ENCODE measurements around the gene TMEM11. TPM values are rescaled to one million over a fixed set of nuclear protein-coding genes. Genes with fewer than 3 reads are reported as not detected.

The TMEM11 gene
- total and polyA plus RNA-seq, 2 donors (not counting 1 experiment from before 2014, with no cell fraction given): 21.4 to 25.3 TPM

- Mint-ChIP-seq H3K4me3 (no peak overlapping the region), H3K27me3 (no peaks in the 10 kb centered on the region), H3K4me1 (peaks cover 5% of the 10 kb centered on the region), H3K9me3 (ENCODE audit: insufficient read depth) (no peaks in the 10 kb centered on the region), H3K27ac (no peak overlapping the region)
- H3K9me3 ChIP-seq (ENCODE audit: control extremely low read depth in 1 of 3, control insufficient read depth in 2 of 3, insufficient read depth in 1 of 3, low read length in 2 of 3): peaks cover 0 to 2% (median 0%) of the 10 kb centered on the region in 3 donors
- H3K9ac ChIP-seq (ENCODE audit: low read length): no peak overlapping the region
- peaks cover 0 to 2% of the 10 kb centered on the region in 2 experiments for H3K36me3 ChIP-seq (replicated peaks in 1 of 2; ENCODE audit: control extremely low read depth in 1 of 2, control insufficient read depth in 1 of 2, extremely low read depth in 1 of 2, insufficient read depth in 2 of 2, low read length in 1 of 2)
- 90% methylated on average over 9 of the region's 11 CpGs for WGBS (ENCODE audit: insufficient coverage)
- H2AFZ ChIP-seq (ENCODE audit: insufficient read depth, low read depth, low read length, poor library complexity, severe bottlenecking): no peak overlapping the region
- ATAC-seq (ENCODE audit: low read depth): no peak
- H3K79me2 ChIP-seq (ENCODE audit: control insufficient read depth, insufficient read depth, low read length): no peaks in the 10 kb centered on the region
- H3K27me3 ChIP-seq (replicated peaks in 1 of 4; ENCODE audit: control extremely low read depth in 1 of 4, control insufficient read depth in 3 of 4, insufficient read depth in 4 of 4, low read length in 3 of 4): no peaks in the 10 kb centered on the region
- no peak overlapping the region for H3K27ac ChIP-seq (ENCODE audit: low read length in 2 of 2)
- no peak overlapping the region for H3K4me2 ChIP-seq (replicated peaks; ENCODE audit: low read depth, low read length, poor library complexity, severe bottlenecking)
- ChIA-PET POLR2A (no interaction called here), CTCF (no interaction called here)
- no peaks in the 10 kb centered on the region for H4K20me1 ChIP-seq (ENCODE audit: control insufficient read depth, insufficient read depth, low read length, poor library complexity, severe bottlenecking)
- H3K4me1 ChIP-seq (ENCODE audit: control insufficient read depth in 2 of 2, insufficient read depth in 2 of 2, low read length in 2 of 2): peaks cover 0 to 3% of the 10 kb centered on the region in 2 donors
- H3K4me3 ChIP-seq (ENCODE audit: control extremely low read depth in 1 of 5, extremely low read depth in 1 of 5, insufficient read depth in 1 of 5, low read depth in 2 of 5, low read length in 4 of 5): no peak overlapping the region
- DNase-seq: no peak
- no peak for TF ChIP-seq EZH2 (IDR thresholded peaks at IDR 0.05; ENCODE audit: borderline replicate concordance, insufficient read depth, low read depth, low read length, poor library complexity, severe bottlenecking)
- intact Hi-C loops (cut with micrococcal nuclease): no loop called here
These were observed 28.2 kb upstream of the TMEM11 start for GRCh38 chr17:21242026-21242697.

DNA sequence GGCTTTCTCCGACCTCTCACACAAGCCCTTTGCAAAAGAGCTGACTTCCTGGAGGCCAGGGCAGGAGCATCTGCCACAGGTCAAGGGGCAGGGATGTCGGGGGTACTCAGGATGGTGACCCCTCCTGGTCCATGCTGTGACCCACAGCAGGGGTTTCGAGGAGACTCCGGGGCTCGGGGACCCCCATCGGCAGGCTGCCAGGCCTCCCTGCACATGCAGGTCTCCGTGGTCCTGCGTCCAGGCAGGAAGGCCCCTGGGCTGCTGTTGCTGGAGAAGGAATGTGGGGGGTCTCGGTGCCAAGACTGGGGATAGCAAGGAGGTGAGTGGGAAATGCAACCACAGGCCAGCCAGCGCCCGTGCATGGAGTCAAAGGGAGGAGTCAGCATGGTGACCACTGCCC is 27.6 kb upstream of the TMEM11 start:
- no peaks in the 10 kb centered on the region for H3K27me3 ChIP-seq (replicated peaks in 1 of 4; ENCODE audit: control extremely low read depth in 1 of 4, control insufficient read depth in 3 of 4, insufficient read depth in 4 of 4, low read length in 3 of 4)
- H3K9me3 Mint-ChIP-seq (ENCODE audit: insufficient read depth): no peaks in the 10 kb centered on the region
- H3K9ac ChIP-seq (ENCODE audit: low read length): no peak overlapping the region
- no peaks in the 10 kb centered on the region for H3K9me3 ChIP-seq (ENCODE audit: control extremely low read depth in 1 of 3, control insufficient read depth in 2 of 3, insufficient read depth in 1 of 3, low read length in 2 of 3)
- no peaks in the 10 kb centered on the region for H3K27me3 Mint-ChIP-seq
- TF ChIP-seq EZH2 (IDR thresholded peaks at IDR 0.05; ENCODE audit: borderline replicate concordance, insufficient read depth, low read depth, low read length, poor library complexity, severe bottlenecking): no peak
- TF ChIP-seq, protein P1, sequence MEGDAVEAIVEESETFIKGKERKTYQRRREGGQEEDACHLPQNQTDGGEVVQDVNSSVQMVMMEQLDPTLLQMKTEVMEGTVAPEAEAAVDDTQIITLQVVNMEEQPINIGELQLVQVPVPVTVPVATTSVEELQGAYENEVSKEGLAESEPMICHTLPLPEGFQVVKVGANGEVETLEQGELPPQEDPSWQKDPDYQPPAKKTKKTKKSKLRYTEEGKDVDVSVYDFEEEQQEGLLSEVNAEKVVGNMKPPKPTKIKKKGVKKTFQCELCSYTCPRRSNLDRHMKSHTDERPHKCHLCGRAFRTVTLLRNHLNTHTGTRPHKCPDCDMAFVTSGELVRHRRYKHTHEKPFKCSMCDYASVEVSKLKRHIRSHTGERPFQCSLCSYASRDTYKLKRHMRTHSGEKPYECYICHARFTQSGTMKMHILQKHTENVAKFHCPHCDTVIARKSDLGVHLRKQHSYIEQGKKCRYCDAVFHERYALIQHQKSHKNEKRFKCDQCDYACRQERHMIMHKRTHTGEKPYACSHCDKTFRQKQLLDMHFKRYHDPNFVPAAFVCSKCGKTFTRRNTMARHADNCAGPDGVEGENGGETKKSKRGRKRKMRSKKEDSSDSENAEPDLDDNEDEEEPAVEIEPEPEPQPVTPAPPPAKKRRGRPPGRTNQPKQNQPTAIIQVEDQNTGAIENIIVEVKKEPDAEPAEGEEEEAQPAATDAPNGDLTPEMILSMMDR (IDR thresholded peaks at IDR 0.05): no peak
- no peaks in the 10 kb centered on the region for H4K20me1 ChIP-seq (ENCODE audit: control insufficient read depth, insufficient read depth, low read length, poor library complexity, severe bottlenecking)
- no peak overlapping the region for H3K27ac Mint-ChIP-seq
- H3K27ac ChIP-seq (ENCODE audit: low read length in 2 of 2): no peak overlapping the region
- H3K4me3 ChIP-seq (ENCODE audit: control extremely low read depth in 1 of 5, extremely low read depth in 1 of 5, insufficient read depth in 1 of 5, low read depth in 2 of 5, low read length in 4 of 5): no peak overlapping the region
- POLR2A ChIA-PET: no interaction called here
- DNase-seq: no peak
- no peak overlapping the region for H3K4me3 Mint-ChIP-seq
- ATAC-seq (ENCODE audit: low read depth): no peak
- CTCF ChIA-PET: no interaction called here
- peaks cover 5% of the 10 kb centered on the region for H3K4me1 Mint-ChIP-seq
- H2AFZ ChIP-seq (ENCODE audit: insufficient read depth, low read depth, low read length, poor library complexity, severe bottlenecking): no peak overlapping the region
- peaks cover 0 to 2% of the 10 kb centered on the region in 2 experiments for H3K36me3 ChIP-seq (replicated peaks in 1 of 2; ENCODE audit: control extremely low read depth in 1 of 2, control insufficient read depth in 1 of 2, extremely low read depth in 1 of 2, insufficient read depth in 2 of 2, low read length in 1 of 2)
- 95% methylated on average over 11 of the region's 11 CpGs for WGBS (ENCODE audit: insufficient coverage)
- intact Hi-C loops (cut with micrococcal nuclease): no loop called here
- peaks cover 0 to 3% of the 10 kb centered on the region in 2 donors for H3K4me1 ChIP-seq (ENCODE audit: control insufficient read depth in 2 of 2, insufficient read depth in 2 of 2, low read length in 2 of 2)
- no peak overlapping the region for H3K4me2 ChIP-seq (replicated peaks; ENCODE audit: low read depth, low read length, poor library complexity, severe bottlenecking)
- no peaks in the 10 kb centered on the region for H3K79me2 ChIP-seq (ENCODE audit: control insufficient read depth, insufficient read depth, low read length)
